Neutrophil (primary cell): ENCODE results near the gene TNRC6A.

Experiments used
- H3K27ac ChIP-seq: fragments of 200-600 bp; sonication (generic); 2 replicates; pipeline ENCODE4 v1.5.1; 2016; ENCODE audit warnings: mild to moderate bottlenecking, moderate library complexity
- H3K27me3 ChIP-seq: fragments of 200-600 bp; sonication (generic); 2 replicates; pipeline ENCODE4 v1.6.0; 2016; ENCODE audit warnings: mild to moderate bottlenecking
- H3K36me3 ChIP-seq: fragments of 200-600 bp; sonication (generic); 2 replicates; pipeline ENCODE4 v1.5.1; 2017
- H3K4me1 ChIP-seq, 2 experiments: fragments of 200-600 bp in 1 of 2; sonication (generic) in 1 of 2; 1 replicate in 1 of 2; 2 replicates in 1 of 2; pipeline versions ENCODE4 v1.5.1 to v1.6.1; 2013 to 2016; ENCODE audit warnings: low read depth in 1 of 2, low read length in 1 of 2, mild to moderate bottlenecking in 1 of 2, moderate library complexity in 1 of 2; ENCODE audit not compliant: control insufficient read depth in 1 of 2, insufficient read depth in 1 of 2
- H3K4me3 ChIP-seq, 2 experiments: fragments of 200-600 bp in 1 of 2; sonication (generic) in 1 of 2; 1 replicate in 1 of 2; 2 replicates in 1 of 2; pipeline ENCODE4 v1.5.1; 2013 to 2016; ENCODE audit warnings: low read depth in 1 of 2, low read length in 1 of 2, mild to moderate bottlenecking in 1 of 2, moderate library complexity in 1 of 2
- H3K9me3 ChIP-seq: fragments of 200-600 bp; sonication (generic); 2 replicates; pipeline ENCODE4 v1.5.1; 2016
- CTCF ChIP-seq: fragments of 200-600 bp; sonication (generic); IDR thresholded peaks from 2 replicates; pipeline ENCODE4 v1.5.1; 2016; ENCODE audit warnings: antibody characterized with exemption

Gene TNRC6A

GRCh38 chr16:24847358-24847664 is 117.9 kb downstream of the TNRC6A start:
- Histone ChIP-seq H3K4me3 (no peak overlapping the region), H3K27ac (no peak overlapping the region), H3K27me3 (no peaks in the 10 kb centered on the region)

GRCh38 chr16:24848065-24848464 is 118.6 kb downstream of the TNRC6A start:
- H3K9me3 ChIP-seq: no peaks in the 10 kb centered on the region
- no peaks in the 10 kb centered on the region for H3K4me1 ChIP-seq
- no peaks in the 10 kb centered on the region for H3K27me3 ChIP-seq
- H3K27ac ChIP-seq: no peak overlapping the region
- no peak overlapping the region for H3K4me3 ChIP-seq
- TF ChIP-seq CTCF: no peak
- H3K36me3 ChIP-seq: no peaks in the 10 kb centered on the region

More at GRCh38 chr16:24847358-24847664, 117.9 kb downstream of the TNRC6A start:
- H3K4me1 ChIP-seq: no peaks in the 10 kb centered on the region
- H3K36me3 ChIP-seq: no peaks in the 10 kb centered on the region
- TF ChIP-seq CTCF: no peak
- H3K9me3 ChIP-seq: no peaks in the 10 kb centered on the region

GRCh38 chr16:24849641-24850040 is 120.2 kb downstream of the TNRC6A start:
- no peak for TF ChIP-seq CTCF
- no peaks in the 10 kb centered on the region for H3K9me3 ChIP-seq
- H3K27me3 ChIP-seq: peaks cover 12% of the 10 kb centered on the region
- no peaks in the 10 kb centered on the region for H3K36me3 ChIP-seq
- no peak overlapping the region for H3K27ac ChIP-seq
- no peaks in the 10 kb centered on the region for H3K4me1 ChIP-seq
- no peak overlapping the region for H3K4me3 ChIP-seq

GRCh38 chr16:24850289-24850938 is 121.0 kb downstream of the TNRC6A start:
- H3K4me3 ChIP-seq: no peak overlapping the region
- no peak for TF ChIP-seq CTCF
- no peak overlapping the region for H3K27ac ChIP-seq
- no peaks in the 10 kb centered on the region for H3K36me3 ChIP-seq
- peaks cover 15% of the 10 kb centered on the region for H3K27me3 ChIP-seq
- H3K9me3 ChIP-seq: no peaks in the 10 kb centered on the region
- H3K4me1 ChIP-seq: no peaks in the 10 kb centered on the region

- peaks cover 15% of the 10 kb centered on the region for H3K27me3 ChIP-seq
- no peaks in the 10 kb centered on the region for H3K9me3 ChIP-seq
- no peaks in the 10 kb centered on the region for H3K4me1 ChIP-seq
- no peak overlapping the region for H3K4me3 ChIP-seq
- TF ChIP-seq CTCF: no peak
- no peaks in the 10 kb centered on the region for H3K36me3 ChIP-seq
- no peak overlapping the region for H3K27ac ChIP-seq
Observed at GRCh38 chr16:24851700-24852099, 122.2 kb downstream of the TNRC6A start.

GRCh38 chr16:24852281-24852721 is 122.8 kb downstream of the TNRC6A start:
- peaks cover 15% of the 10 kb centered on the region for H3K27me3 ChIP-seq
- H3K4me1 ChIP-seq: no peaks in the 10 kb centered on the region
- H3K27ac ChIP-seq: no peak overlapping the region
- H3K36me3 ChIP-seq: no peaks in the 10 kb centered on the region
- H3K4me3 ChIP-seq: no peak overlapping the region
- no peaks in the 10 kb centered on the region for H3K9me3 ChIP-seq
- no peak for TF ChIP-seq CTCF
